Upper lobe of right lung (tissue), 1 donor: Measurements from ENCODE around the gene INKA2. TPM values are rescaled to one million over a fixed set of nuclear protein-coding genes. Genes with fewer than 3 reads are reported as not detected.

ENCODE experiments used
- ATAC-seq: fragments of 200-7000 bp; cut with Tn5 transposase; one replicate; pipeline ENCODE4 v1.9.1; 2020; ENCODE audit warnings: mild to moderate bottlenecking, moderate library complexity
- DNase-seq: peaks from one replicate; pipeline ENCODE4 v3.0.0-alpha.2; 2020
- H3K27ac ChIP-seq: fragments of 200-600 bp; one replicate; pipeline ENCODE4 v1.8.0; 2022
- H3K27me3 ChIP-seq: fragments of 200-600 bp; one replicate; pipeline ENCODE4 v1.8.0; 2022; ENCODE audit warnings: mild to moderate bottlenecking
- H3K36me3 ChIP-seq: fragments of 200-600 bp; one replicate; pipeline ENCODE4 v1.8.0; 2022
- H3K4me1 ChIP-seq: fragments of 200-600 bp; one replicate; pipeline ENCODE4 v1.8.0; 2022
- H3K4me3 ChIP-seq: fragments of 200-600 bp; one replicate; pipeline ENCODE4 v1.8.0; 2022; ENCODE audit warnings: mild to moderate bottlenecking
- H3K9me3 ChIP-seq: fragments of 200-600 bp; one replicate; pipeline ENCODE4 v1.8.0; 2022
- intact Hi-C: fragments of 100-400 bp; cut with DNase I; formaldehyde crosslinking; loops from one replicate; pipeline ENCODE4 v1.11.0; 2022
- total RNA-seq: library from RNA; stranded (reverse); fragmentation: NEBNext Ultra II Directional; extraction: Animal tissue kit (Norgen Biotek cat#: 25700); gene quantifications from one replicate; pipeline ENCODE4 v1.2.1, GENCODE V29; 2021
- TF ChIP-seq, protein P1 (sequence below): fragments of 200-600 bp; IDR thresholded peaks from one replicate; pipeline ENCODE4 v1.8.0; 2022; ENCODE audit warnings: antibody characterized with exemption
- donor health status: DM: no; HTN: yes; CAD: no; lungs with severe emphysema.

INKA2 gene
- total RNA-seq, 1 donor from 2014 or later = 13.3 TPM

DNA sequence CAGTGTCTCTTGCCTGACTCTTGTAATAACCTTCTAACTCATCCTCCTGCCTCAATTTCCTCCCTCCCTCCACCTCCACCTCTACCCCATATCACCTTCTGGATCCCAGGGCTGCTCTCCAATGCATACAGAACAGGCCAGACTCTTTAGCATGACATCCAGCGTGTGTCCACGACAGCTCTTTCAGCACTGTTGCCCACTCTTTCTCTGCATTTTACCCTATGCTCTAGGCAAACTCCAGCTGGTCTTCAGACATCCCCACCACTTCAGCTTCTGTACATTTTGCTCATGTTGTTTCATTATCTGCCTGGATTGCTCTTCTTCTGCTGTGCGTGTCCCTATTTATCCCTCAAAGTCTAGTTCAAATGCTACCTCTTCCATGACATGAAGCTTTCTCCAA lies 4.8 kb downstream of the INKA2 start:
- no peak overlapping the region for H3K4me3 ChIP-seq
- H3K36me3 ChIP-seq = no peaks in the 10 kb centered on the region
- TF ChIP-seq, protein P1, sequence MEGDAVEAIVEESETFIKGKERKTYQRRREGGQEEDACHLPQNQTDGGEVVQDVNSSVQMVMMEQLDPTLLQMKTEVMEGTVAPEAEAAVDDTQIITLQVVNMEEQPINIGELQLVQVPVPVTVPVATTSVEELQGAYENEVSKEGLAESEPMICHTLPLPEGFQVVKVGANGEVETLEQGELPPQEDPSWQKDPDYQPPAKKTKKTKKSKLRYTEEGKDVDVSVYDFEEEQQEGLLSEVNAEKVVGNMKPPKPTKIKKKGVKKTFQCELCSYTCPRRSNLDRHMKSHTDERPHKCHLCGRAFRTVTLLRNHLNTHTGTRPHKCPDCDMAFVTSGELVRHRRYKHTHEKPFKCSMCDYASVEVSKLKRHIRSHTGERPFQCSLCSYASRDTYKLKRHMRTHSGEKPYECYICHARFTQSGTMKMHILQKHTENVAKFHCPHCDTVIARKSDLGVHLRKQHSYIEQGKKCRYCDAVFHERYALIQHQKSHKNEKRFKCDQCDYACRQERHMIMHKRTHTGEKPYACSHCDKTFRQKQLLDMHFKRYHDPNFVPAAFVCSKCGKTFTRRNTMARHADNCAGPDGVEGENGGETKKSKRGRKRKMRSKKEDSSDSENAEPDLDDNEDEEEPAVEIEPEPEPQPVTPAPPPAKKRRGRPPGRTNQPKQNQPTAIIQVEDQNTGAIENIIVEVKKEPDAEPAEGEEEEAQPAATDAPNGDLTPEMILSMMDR = no peak
- peaks cover 27% of the 10 kb centered on the region for H3K4me1 ChIP-seq
- H3K9me3 ChIP-seq = no peaks in the 10 kb centered on the region
- ATAC-seq (no peak), DNase-seq (no peak)
- H3K27ac ChIP-seq = peak overlapping the region; percentile 78
- no peaks in the 10 kb centered on the region for H3K27me3 ChIP-seq
- intact Hi-C loops = no loop called here

- ATAC-seq (peak; percentile 51), DNase-seq (no peak)
- H3K36me3 ChIP-seq = no peaks in the 10 kb centered on the region
- H3K27ac ChIP-seq = peak overlapping the region; percentile 78
- no peaks in the 10 kb centered on the region for H3K27me3 ChIP-seq
- intact Hi-C loops = no loop called here
- no peak overlapping the region for H3K4me3 ChIP-seq
- no peaks in the 10 kb centered on the region for H3K9me3 ChIP-seq
- TF ChIP-seq, protein P1 = no peak
- H3K4me1 ChIP-seq = peaks cover 27% of the 10 kb centered on the region
Observed at GRCh38 chr1:111733992-111734341, 5.2 kb downstream of the INKA2 start.

GRCh38 chr1:111733183-111733991 lies 5.8 kb downstream of the INKA2 start:
- Histone ChIP-seq H3K4me3 (no peak overlapping the region), H3K4me1 (peaks cover 27% of the 10 kb centered on the region), H3K9me3 (no peaks in the 10 kb centered on the region), H3K36me3 (no peaks in the 10 kb centered on the region), H3K27me3 (no peaks in the 10 kb centered on the region), H3K27ac (peak overlapping the region; percentile 78)
- intact Hi-C loops = no loop called here
- DNase-seq = no peak
- TF ChIP-seq, protein P1 = no peak
- ATAC-seq = peak; percentile 89

DNA sequence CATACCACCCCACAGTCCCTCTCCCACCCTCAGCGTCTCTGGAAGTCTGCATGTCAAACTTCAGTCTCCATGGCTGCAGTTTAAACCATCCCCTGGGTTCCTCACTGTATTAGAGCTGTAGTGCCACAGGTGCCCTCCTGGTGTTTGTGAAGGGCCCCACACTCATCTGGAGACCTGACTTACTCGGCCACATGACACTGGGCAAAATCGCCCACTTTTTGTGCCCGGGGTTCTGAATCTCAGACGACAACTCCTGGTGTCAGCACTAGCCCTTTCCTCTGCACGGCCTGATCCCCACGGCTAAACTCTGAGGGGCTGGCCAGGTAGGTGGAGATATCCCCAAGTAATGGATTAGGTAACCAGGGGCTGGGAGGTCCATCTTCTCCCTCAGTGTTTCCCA lies 6.5 kb downstream of the INKA2 start:
- H3K4me3 ChIP-seq = no peak overlapping the region
- intact Hi-C loops = no loop called here
- peaks cover 21% of the 10 kb centered on the region for H3K4me1 ChIP-seq
- no peaks in the 10 kb centered on the region for H3K27me3 ChIP-seq
- DNase-seq (no peak), ATAC-seq (no peak)
- TF ChIP-seq, protein P1 = no peak
- H3K9me3 ChIP-seq = no peaks in the 10 kb centered on the region
- no peaks in the 10 kb centered on the region for H3K36me3 ChIP-seq
- peak overlapping the region; percentile 78 for H3K27ac ChIP-seq

GRCh38 chr1:111731956-111732355 lies 7.2 kb downstream of the INKA2 start:
- intact Hi-C loops = no loop called here
- TF ChIP-seq, protein P1 = no peak
- Histone ChIP-seq H3K9me3 (no peaks in the 10 kb centered on the region), H3K27ac (no peak overlapping the region), H3K4me3 (no peak overlapping the region), H3K27me3 (no peaks in the 10 kb centered on the region), H3K4me1 (peaks cover 14% of the 10 kb centered on the region), H3K36me3 (no peaks in the 10 kb centered on the region)
- no peak for DNase-seq
- no peak for ATAC-seq
